NAMALWA (cell line): Measurements from ENCODE around the gene IGHMBP2.

Source experiments
- DNase-seq: peaks from one replicate; pipeline ENCODE4 v3.0.0-alpha.2; 2015; ENCODE audit warnings: low spot score

IGHMBP2 gene

DNA sequence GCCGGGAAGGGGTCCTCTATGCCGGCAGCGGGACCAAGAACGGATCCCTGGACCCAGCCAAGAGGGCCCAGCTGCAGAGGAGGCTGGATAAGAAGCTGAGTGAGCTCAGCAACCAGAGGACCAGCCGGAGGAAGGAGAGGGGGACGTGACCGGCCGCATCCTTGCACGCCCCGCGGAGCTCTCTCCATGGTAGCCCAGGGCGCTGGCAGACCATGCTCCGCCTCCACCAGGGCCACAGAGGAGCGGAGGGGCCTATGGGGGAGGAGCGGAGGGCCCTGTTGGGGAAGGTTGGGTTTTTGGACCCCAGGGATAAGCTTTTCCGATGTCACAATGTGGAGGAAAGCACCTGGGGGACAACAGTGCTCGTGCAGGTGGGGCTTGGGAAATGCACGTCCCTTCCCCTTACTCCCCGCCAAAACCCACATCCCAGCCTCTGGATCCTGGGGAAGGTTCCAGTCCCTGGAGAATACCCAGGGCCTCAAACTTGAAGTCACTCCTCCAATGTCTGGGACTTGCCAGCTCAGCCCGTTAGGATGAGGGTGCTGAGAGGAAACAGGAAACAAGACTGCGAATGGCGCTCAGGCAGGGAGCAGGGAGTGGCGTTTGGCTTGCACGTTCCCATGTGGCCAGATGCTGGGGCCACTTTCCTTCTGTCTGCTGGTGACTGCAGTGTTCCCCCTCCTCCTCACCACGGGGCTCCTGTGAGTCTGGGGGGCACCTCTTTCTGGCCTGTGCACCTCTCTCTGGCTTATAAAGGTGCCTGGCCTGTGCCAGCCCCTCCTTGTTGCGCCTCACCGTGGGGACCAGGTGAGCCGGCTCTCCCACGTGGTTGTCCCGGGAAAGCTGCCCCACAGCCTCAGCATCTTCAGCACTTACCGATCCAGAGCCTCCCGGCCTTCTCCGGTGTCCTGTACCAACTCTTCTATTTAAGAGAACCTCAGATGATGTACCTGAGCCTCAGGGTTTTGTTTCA, 36.2 kb downstream of the IGHMBP2 start:
- no peak for DNase-seq

DNA sequence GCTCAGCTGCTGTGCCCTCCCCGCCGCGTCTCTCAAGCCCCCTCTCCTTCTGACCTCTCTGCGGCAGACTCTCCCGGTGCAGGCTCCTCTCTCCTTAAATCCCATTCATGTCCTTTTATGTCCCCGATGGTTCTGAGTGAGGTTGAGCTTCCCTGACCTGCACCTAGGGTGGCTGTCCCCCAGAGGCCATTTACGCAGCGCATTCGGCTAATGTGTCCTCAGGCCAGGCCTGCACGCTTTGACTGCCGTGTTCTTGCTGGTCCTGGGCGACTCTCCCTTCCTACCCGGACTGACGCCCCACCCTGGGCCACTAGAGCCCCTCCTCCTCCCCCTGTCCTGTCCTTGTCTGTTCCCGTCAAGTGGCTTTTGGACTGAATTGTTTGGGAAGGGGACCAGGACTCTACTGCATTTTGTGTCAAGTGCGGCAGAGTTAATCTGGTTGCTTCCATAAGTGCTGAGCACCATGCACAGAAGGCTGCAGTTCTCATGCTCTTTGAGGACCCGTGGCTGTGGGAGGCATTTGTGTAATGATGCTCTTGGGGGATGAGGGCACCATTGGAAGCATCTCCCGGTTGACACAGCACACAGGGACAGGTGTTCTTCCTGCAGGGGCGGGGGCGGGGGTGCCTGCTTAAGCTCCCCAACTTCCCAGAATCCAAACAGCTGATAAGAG, 37.1 kb downstream of the IGHMBP2 start:
- no peak for DNase-seq

DNA sequence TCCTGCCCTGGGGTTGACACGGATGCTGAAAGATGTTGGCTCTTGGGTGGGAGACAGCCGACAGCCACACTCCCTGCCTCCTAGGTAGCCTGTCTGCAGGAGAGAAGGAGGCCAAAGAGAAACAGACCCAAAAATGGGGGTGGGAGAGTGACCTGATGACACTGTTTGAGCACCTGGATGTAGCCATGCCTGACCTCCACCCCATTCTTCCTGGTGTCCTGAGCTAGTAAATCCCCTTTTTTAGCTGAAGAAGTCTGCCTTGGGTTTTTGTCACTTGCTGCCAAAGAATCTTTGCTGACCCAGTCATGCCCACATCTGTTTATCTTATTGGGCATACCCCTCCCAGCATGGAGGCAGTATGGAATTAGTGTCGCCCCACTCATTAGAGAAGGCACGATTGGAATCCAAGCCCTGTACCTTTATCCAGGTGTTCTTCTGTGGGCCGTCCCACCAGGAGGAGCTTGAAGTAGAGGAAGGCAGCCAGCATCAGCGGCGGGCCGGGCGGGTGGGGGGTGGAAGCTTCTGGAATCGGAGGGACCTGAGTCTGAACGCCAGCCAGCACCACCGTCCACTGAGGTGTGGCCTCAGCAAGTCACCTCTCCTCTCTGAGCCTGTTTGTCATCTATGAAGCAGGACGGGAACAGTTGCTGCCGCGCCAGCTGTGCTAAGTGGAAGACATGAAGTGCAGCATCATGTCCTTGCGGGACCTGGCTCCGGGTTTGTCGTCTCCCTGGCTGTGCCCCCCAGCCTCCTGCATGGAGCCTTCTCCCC, 37.8 kb downstream of the IGHMBP2 start:
- DNase-seq: no peak

DNA sequence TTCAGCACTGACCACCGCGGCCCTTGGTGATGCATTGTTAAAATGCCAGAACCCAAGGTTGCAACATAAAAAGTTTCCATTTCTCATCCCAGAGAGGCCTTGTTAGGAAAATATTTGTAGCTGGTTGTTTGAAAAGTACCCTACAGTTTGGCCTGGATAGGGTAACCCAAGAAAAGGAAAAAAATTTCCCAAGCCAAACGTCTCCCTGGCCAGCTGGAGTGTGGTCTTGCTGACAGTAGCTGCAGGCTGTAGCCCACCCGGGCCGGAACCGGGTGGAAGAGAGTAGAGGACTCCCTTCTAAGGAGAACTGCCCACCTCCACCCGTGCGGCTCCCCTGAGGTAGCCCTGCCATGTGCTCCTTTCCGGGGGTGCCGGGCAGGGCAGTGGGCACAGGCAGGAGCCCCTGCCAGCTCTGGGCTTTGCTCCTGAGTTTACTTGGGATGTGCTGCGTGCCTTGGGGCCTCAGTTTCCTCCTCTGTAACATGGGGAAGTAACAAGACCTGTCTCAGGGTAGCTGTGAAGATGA, 38.5 kb downstream of the IGHMBP2 start:
- no peak for DNase-seq

DNA sequence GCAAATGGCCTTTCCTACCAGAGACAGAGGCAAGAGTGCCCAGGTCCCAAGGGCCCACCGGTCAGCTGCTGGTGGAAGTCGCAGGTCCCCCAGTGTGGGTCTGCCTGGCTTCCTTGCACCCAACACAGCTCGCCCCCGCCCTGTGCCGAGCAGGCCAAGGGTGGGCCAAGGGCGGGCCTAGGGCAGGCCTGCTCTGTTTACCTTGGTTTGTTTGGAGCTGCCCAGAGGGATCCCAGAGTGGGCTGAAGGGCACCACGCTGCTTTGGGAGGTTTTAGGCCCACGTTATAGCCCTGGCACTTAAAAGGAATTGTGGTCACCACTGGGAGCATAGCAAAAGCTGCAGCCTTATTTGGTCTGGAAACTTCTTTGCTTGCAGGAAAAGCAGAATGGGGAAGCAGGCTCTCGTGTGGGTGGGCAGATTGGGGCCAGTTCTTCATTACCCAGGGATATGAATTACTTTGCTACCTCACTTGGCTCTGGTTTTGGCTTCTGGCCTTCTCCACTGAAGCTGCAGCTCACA, 39.1 kb downstream of the IGHMBP2 start:
- DNase-seq: no peak

DNA sequence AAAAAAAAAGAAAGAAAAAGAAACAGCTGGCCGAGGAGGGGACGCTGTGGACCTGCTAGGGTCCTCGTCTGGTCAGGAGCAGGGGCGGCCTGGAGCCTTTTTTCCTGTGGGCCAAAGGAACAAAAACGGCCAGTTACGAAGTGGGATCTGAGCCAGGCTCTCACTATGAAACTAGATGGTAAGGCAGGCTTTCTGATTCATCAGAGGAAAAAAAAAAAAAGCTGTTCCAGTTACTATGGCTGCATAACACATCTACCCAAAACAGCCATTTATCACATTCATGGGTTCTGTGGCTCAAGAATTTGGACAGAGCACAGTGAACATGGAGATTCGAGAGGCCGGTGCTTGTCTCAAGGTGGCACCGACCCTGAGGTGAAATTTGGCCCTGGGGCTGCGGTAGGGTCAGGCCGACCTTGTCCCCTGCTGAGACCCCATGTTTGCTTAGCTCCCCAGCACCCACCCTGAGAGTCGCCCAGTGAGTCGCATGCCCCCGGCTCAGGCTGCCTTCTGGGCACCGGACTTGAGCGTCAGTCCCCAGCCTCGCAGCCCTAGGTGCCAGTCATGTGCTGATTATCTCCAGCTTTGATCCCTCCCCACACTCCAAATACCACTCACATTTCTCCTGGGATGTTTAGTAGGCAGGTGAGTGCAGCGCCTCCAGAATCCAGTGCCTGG, 42.9 kb downstream of the IGHMBP2 start:
- no peak for DNase-seq

DNA sequence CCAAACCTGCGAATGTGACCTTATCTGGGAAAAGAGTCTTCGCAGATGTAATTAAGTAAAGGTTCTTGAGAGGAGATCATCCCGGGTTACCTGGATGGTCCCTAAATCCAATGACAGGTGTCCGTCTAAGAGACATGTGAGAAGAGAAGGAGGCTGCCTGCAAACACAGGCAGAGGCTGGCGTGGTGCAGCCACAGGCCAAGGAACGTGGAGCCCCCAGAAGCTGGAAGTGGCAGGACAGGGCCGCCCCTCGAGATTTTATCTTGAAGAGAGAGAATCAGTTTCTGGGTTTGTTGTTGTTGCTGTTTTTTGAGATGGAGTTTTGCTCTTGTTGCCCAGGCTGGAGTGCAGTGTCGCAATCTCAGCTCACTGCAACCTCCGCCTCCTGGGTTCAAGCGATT, 43.5 kb downstream of the IGHMBP2 start:
- no peak for DNase-seq

DNA sequence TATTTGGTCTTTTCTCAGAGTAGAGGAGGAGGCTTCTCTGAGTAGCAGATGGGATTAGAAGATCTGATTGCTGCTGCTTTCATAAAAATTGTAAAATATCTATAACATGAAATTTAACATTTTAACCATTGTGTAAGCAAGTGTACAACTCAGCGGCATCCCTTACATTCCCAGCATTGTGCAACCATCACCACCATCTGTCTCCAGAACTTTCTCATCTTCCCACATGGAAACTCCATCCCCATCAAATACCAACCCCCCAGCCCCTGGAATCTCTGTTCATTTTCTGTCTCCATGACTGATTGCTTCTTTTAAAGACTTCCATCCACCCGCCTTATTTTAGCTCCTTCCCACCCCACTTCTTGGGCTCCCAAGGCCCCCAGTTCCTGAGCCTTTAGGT, 44.8 kb downstream of the IGHMBP2 start:
- no peak for DNase-seq

DNA sequence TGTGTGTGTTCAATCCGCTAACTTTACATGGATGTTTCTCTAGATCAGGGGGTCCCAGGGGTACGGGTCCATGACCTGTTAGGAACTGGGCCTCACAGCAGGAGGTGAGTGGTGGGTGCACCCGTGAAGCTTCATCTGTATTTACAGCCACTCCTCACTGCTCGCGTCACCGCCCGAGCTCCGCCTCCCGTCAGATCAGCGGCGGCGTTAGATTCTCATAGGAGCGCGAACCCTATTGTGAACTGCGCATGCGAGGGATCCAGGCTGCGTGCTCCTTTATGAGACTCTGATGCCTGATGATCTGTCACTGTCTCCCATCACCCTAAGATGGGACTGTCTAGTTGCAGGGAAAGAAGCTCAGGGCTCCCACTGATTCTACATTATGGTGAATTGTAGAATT, 45.2 kb downstream of the IGHMBP2 start:
- DNase-seq: no peak

DNA sequence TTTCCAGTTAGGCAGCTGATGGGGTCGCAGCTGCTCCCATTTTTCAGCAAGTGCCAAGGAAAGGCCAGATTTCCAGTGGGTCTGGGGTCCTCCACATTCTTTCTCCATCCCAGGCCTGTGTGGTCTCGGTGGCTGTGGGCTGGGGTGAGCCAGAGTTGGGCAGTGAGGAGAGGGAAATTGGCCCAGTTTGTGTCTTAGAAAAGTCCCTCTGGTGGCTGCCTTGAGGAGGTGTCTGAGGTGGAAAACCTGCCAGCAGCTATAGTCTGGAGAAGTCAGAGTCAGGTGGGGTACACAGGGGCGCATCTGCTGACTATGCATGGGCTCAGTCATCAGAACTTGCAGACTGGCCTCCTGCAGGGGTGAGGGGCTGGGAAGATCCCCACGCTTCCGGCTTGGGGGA, 46.6 kb downstream of the IGHMBP2 start:
- DNase-seq: peak; percentile 58

DNA sequence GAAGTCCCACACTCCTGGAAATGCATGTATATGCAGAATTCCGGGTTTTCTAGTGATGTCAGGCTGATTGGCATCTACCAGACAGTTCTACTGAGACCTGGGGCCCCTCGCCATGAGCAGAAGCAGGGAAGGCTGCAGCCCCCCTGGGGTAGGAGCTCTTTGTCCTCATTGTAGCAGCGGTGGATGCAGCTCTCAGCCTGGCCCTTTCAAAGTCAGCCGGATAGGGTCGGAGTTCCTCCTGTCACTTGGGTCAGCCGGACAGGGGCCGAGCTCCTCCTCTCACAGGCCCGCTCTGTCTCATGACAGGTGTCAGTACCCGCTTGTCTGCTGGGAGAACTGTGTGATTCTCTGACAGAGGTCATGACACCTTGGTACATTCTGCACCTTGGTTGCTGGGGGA, 47.1 kb downstream of the IGHMBP2 start:
- no peak for DNase-seq

DNA sequence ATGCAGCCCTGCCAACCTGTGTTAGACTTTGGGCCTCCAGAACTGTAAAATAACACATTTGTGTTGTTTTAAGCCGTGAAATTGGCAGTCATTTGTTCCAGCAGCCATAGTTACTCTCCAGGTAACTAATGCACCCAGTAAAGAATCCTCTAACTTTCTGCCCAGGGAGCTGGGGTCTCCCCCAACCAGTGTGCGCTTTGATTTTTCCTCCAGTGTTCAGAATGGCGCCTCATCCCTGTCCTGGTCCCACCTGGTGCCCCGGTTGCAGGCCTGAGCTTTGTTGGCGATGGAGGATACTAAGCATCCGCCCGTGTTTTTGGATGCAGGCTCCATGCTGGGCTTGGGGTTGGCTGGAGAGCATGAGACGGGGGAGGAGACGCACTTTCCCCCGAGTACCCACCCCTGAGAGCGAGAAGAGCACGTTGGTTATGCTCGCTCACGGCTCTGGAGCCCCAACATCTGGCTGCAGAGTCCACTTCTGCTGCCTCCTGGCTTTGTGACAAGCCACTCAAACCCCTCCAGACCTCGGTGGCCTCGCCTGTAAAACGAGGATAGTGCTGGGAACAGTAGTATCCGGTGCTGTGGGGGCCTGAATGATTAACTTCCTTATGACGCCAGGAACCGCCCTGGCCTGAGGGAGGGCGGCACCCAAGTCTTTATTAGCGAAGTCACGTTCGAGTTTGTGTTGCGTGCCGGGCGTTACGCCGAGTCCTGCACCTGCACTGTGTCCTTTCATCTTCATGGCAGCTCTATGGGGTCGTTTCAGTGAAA, 51.3 kb downstream of the IGHMBP2 start:
- DNase-seq: no peak

DNA sequence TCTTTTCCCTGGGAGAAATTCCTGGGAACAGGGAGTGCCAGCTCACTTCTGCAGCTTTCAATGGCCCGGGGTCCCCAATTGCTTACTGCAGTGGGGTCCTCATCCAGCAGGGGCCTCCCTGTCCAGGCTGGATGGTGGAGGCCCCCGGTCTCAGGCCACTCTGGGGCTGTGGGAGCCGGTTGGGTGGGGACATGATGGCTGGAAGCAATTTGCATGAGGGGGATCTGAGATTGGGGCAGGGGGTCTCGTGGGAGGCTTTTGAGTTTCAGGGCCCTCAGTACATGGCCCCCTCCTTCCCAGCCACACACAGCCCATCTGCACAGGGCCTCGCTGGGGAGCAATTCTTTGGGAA, 51.9 kb downstream of the IGHMBP2 start:
- DNase-seq: no peak

DNA sequence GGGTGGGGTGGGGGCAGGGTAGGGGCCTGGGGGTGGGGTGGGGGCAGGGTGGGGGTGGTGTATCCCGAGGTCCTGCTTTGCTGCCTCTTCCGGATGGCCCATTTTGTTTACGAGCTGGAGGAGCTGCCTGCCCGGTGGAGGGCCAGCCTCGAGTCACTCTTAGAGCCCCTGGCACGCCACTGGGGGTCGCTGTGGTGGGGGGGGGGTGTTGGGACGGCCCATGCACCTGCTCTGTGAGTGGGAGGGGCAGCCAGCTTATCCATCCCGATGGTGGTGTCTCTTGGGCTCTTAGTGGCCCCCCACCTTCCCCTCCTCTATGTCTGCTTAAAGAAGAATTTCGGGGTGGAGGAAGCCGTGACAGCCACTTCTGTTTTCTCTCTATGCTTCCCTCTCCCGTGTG, 52.5 kb downstream of the IGHMBP2 start:
- DNase-seq: peak; percentile 50

DNA sequence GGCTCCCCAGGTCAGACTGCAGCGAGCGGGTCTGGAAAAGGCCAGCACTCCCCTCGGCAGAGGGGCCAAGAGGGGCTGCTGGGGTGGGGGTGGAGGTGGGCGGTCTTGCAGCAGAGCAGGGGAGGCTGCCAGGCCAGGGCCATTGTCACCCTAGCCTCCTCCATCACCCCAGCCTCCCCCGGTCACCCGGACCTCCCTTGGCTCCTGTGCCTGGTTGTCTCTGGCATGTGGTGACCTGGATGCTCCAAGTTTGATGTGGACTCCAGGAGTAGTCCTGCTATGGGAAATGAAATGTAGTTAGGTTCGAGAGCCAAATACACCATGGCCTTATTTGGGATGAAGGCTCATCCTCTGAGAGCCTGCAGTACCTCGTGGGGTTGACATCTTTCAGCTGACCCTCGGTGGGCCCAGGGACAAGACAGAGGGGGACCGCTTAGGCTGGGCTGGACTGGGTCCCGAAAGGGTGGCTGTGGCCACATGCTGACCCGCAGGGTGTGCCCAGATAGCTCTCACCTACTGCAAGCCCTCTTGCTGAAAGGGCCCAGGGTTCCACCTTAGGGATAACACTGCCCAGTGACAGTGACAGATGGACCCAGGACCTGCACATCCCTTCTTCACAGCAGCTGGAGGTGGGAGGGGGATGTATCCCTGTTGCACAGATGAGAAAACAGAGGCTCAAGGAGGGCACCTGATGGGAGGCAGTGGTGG, 53.0 kb downstream of the IGHMBP2 start:
- DNase-seq: no peak

DNA sequence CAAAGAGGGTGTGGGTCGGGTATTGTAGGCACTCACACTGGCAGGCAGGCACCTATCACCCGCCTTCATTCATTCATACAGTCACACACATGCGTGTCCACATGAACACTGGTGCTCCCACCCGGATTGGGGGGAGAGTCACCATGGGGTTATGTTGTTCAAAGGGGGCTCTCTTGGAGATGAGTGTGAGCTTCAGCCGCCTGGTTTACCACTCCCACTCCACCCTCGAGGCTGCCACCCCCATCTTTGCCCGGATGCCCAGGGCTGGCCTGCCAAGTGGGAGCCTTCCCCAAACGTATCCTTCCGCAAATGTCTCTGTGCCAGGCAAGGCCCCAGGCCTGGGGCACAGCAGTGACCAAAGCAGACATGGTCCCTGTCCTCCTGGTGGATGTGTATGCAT, 54.5 kb downstream of the IGHMBP2 start:
- no peak for DNase-seq

DNA sequence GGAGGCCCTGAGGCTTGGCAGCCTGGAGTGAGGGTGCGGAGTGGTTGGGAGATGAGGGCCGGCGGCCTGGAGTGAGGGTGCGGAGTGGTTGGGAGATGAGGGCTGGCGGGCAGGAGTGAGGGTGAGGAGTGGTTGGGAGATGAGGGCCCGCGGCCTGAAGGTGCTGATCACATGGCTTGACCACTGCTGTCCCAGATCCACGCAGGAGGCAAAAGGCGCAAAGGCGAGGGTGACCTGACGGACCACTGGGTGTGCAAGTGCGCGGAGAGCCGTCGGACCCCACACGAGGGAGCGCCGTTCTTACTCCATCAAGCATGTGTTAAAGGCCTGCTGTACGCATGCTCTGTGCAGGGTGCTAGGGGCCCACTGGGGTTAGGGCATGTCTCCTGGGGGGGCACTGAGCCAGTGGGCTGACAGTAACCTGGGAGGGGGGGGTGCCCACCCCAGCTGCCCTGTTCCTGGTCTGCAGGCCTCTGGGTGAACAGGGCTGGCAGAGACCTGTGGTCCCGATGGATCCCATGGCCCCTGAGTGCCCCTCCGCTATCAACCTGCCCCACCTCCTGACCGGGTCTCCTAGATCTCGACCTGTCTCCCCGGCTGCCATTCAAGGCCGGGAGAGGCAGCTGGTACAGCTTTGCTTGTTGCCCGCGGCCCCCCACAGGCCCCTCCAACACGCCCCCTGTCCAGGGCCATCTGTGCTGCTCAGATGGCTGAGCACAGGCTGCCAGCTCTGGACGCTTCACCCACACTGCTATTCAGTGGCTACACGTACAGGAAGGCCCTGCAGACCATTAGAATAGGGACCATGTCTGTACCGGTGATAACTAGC, 56.0 kb downstream of the IGHMBP2 start:
- DNase-seq: no peak

DNA sequence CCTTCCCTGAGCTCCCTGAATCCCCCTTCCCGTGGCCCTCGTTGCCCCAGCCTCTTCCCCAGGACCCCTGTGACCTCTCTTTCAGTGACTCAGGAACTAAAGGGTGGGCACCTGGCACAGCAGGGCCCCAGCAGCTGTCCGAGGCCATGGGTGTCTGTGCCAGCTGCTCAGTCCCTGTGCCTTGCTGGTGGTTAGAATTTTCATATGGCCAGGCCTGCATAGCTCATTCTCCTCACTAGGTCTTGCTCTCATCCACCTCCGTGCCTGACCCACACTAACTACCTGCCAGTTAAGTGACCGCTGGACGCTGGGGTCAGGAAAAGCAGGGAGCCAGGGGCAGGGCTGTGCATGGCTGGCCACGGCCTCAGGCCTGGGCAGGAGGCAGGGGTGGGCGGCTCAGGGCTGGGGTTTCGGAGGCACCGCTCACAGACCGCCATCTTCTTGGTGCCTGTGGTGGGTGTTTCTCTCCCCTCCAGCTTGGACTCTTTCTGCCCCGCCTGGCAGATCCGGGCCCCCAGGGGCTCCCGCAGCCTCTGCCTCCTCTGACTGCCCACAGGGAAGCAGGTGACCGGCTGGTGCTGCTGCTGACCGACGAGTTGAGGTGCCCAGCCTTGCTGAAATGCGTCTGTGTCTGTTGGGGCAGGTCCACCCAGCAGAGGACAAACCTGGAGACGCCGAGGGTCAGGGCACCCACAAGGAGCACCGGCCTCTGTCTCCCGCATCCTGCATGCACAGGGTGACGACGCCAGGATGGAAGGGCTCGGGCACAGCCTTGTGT, 56.8 kb downstream of the IGHMBP2 start:
- DNase-seq: no peak

DNA sequence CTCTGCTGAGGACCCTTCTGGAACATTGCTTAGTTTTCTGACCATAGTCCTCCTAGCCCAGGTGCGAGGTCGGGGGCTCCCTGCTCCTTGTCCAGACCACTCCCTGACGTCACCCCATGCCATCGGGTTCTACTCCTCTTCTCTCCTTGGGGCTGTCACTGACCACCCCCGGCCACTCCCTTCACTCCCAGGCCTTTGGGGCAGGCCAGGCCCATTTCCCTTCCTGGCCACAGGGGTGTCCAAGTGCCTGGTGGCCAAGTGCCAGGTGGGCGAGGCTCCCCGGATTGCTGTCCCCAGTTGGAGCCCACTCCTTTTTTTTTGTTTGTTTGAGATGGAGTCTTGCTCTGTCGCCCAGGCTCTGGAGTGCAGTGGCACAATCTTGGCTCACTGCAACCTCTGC, 57.6 kb downstream of the IGHMBP2 start:
- DNase-seq: no peak
